Loucy (cell line): ENCODE measurements around the gene SNAI1.

Experiments
- H2AFZ ChIP-seq: fragments of 200-600 bp; sonication (generic); 2 replicates; pipeline ENCODE4 v1.6.0; 2016; ENCODE audit warnings: antibody characterized with exemption, mild to moderate bottlenecking, low read length, moderate library complexity
- H3F3A ChIP-seq: fragments of 200-600 bp; 2 replicates; pipeline ENCODE4 v1.6.0; 2016; ENCODE audit warnings: antibody characterized with exemption, low read depth, mild to moderate bottlenecking
- H3K27me3 ChIP-seq: fragments of 200-600 bp; sonication (generic); 2 replicates; pipeline ENCODE4 v1.6.1; 2014; ENCODE audit warnings: low read length, mild to moderate bottlenecking; ENCODE audit not compliant: insufficient read depth, poor library complexity, severe bottlenecking
- H3K36me3 ChIP-seq: fragments of 200-600 bp; sonication (generic); 2 replicates; pipeline ENCODE4 v1.6.1; 2016; ENCODE audit warnings: low read length; ENCODE audit not compliant: insufficient read depth
- H3K4me1 ChIP-seq: fragments of 200-600 bp; sonication (generic); 2 replicates; pipeline ENCODE4 v1.5.1; 2014; ENCODE audit warnings: low read length, mild to moderate bottlenecking; ENCODE audit not compliant: insufficient read depth, poor library complexity, severe bottlenecking
- H3K4me2 ChIP-seq: fragments of 200-600 bp; sonication (generic); 2 replicates; pipeline ENCODE4 v1.6.0; 2014; ENCODE audit warnings: antibody characterized with exemption, low read length, low read depth, mild to moderate bottlenecking; ENCODE audit not compliant: poor library complexity, severe bottlenecking
- H3K4me3 ChIP-seq: fragments of 200-600 bp; sonication (generic); 2 replicates; pipeline ENCODE4 v1.5.1; 2014; ENCODE audit warnings: low read length, mild to moderate bottlenecking, mixed read lengths; ENCODE audit not compliant: poor library complexity, severe bottlenecking
- H3K79me2 ChIP-seq: fragments of 200-600 bp; sonication (generic); 2 replicates; pipeline ENCODE4 v1.6.1; 2014; ENCODE audit warnings: low read length; ENCODE audit not compliant: insufficient read depth
- H3K9ac ChIP-seq: fragments of 200-600 bp; sonication (generic); 2 replicates; pipeline ENCODE4 v1.6.0; 2014; ENCODE audit warnings: mild to moderate bottlenecking, low read depth, low read length, moderate library complexity; ENCODE audit not compliant: poor library complexity, severe bottlenecking
- H3K9me2 ChIP-seq: fragments of 200-600 bp; sonication (generic); replicated peaks from 2 replicates; pipeline ENCODE4 v1.6.1; 2016; ENCODE audit warnings: low read depth, low read length, mixed read lengths
- H3K9me3 ChIP-seq: fragments of 200-600 bp; sonication (generic); 2 replicates; pipeline ENCODE4 v1.6.1; 2014; ENCODE audit warnings: mild to moderate bottlenecking, antibody characterized with exemption, low read length, low read depth; ENCODE audit not compliant: insufficient read depth
- H4K20me1 ChIP-seq: fragments of 200-600 bp; sonication (generic); 2 replicates; pipeline ENCODE4 v1.6.0; 2014; ENCODE audit warnings: antibody characterized with exemption, low read length, mild to moderate bottlenecking; ENCODE audit not compliant: insufficient read depth, poor library complexity, severe bottlenecking
- EZH2phosphoT487 ChIP-seq: fragments of 200-600 bp; IDR thresholded peaks from 2 replicates; pipeline ENCODE4 v1.6.1; 2018; ENCODE audit warnings: antibody characterized with exemption, mild to moderate bottlenecking, moderate library complexity, borderline replicate concordance
- TF ChIP-seq, protein P1 (sequence below): fragments of 200-600 bp; sonication (generic); conservative IDR thresholded peaks from 2 replicates; pipeline ENCODE4 v1.5.1; 2014; ENCODE audit warnings: mild to moderate bottlenecking, antibody characterized with exemption, low read length

The SNAI1 gene

DNA sequence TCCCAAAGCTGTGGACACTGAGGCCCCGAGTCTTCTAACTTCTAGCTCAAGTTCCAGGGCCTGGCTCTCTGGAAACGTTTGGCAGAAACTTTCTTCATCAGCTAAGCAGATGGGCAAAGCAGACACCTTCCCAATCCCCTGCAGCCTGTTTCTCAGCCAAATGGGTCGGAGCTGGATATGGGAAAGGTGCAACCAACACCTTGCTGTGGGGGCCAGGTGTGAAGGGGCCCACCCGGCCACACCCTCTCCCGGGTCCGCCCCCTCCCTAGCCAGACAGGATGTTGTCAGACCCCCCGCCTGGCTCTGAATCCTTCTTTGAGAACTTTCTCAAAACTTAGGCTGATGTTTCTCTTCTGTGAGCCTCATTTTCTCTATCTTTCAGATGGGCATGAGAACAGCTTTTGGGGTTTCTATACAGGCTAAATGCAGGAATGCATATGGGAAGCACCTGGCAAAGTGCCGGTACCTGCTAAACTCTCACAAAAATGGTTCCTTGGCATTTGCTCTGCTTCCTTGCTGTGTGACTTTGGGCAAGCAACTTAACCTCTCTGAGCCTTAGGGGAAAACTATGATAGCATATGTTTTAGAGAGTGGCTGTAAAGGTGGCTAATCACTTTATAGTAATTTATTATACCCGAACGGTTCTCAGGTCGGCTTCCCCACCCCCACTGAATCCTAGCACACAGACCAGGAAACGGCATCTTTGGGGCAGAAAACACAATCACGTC, 1.8 kb downstream of the SNAI1 start:
- H3F3A ChIP-seq, result no peaks in the 10 kb centered on the region
- no peak overlapping the region for H3K4me3 ChIP-seq
- H3K79me2 ChIP-seq, result no peaks in the 10 kb centered on the region
- no peak overlapping the region for H3K9ac ChIP-seq
- H3K27me3 ChIP-seq, result no peaks in the 10 kb centered on the region
- H3K36me3 ChIP-seq, result no peaks in the 10 kb centered on the region
- H3K4me2 ChIP-seq, result no peak overlapping the region
- peaks cover 4% of the 10 kb centered on the region for H3K4me1 ChIP-seq
- H2AFZ ChIP-seq, result no peak overlapping the region
- no peaks in the 10 kb centered on the region for H4K20me1 ChIP-seq
- no peaks in the 10 kb centered on the region for H3K9me3 ChIP-seq
- TF ChIP-seq EZH2phosphoT487, result no peak
- TF ChIP-seq, protein P1, sequence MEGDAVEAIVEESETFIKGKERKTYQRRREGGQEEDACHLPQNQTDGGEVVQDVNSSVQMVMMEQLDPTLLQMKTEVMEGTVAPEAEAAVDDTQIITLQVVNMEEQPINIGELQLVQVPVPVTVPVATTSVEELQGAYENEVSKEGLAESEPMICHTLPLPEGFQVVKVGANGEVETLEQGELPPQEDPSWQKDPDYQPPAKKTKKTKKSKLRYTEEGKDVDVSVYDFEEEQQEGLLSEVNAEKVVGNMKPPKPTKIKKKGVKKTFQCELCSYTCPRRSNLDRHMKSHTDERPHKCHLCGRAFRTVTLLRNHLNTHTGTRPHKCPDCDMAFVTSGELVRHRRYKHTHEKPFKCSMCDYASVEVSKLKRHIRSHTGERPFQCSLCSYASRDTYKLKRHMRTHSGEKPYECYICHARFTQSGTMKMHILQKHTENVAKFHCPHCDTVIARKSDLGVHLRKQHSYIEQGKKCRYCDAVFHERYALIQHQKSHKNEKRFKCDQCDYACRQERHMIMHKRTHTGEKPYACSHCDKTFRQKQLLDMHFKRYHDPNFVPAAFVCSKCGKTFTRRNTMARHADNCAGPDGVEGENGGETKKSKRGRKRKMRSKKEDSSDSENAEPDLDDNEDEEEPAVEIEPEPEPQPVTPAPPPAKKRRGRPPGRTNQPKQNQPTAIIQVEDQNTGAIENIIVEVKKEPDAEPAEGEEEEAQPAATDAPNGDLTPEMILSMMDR, result no peak
- H3K9me2 ChIP-seq, result no peaks in the 10 kb centered on the region

GRCh38 chr20:49985157-49985556, 2.4 kb downstream of the SNAI1 start:
- H3K9me3 ChIP-seq, result no peaks in the 10 kb centered on the region
- peaks cover 4% of the 10 kb centered on the region for H3K4me1 ChIP-seq
- no peaks in the 10 kb centered on the region for H3K9me2 ChIP-seq
- TF ChIP-seq EZH2phosphoT487, result no peak
- TF ChIP-seq, protein P1, result no peak
- no peak overlapping the region for H3K9ac ChIP-seq
- H3K4me3 ChIP-seq, result no peak overlapping the region
- no peaks in the 10 kb centered on the region for H3F3A ChIP-seq
- H3K4me2 ChIP-seq, result no peak overlapping the region
- H3K79me2 ChIP-seq, result no peaks in the 10 kb centered on the region
- H4K20me1 ChIP-seq, result no peaks in the 10 kb centered on the region
- H2AFZ ChIP-seq, result no peak overlapping the region
- no peaks in the 10 kb centered on the region for H3K27me3 ChIP-seq
- H3K36me3 ChIP-seq, result no peaks in the 10 kb centered on the region

DNA sequence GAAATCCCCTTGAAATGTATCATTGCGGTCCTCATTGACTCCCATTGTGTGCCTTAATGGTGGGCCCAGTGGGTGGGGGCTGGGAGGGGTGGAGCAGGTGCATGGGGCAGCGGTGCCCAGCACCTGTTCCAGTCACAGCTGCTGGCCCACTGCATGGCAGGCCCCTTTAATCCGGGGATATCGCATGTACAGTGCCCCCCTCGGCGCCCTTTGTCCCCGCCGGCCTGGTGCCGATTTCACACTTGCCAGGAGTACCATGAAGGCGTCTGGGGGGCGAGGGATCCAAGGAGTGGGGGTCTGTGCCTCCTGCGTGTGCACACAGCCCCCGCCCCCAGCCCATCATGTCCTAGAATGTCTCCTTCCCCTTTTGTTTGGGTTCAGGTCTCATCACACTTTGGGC, 2.8 kb downstream of the SNAI1 start:
- Histone ChIP-seq H3K4me1 (peaks cover 4% of the 10 kb centered on the region), H3K9me3 (no peaks in the 10 kb centered on the region), H3F3A (no peaks in the 10 kb centered on the region), H3K79me2 (no peaks in the 10 kb centered on the region), H3K9ac (no peak overlapping the region), H3K27me3 (no peaks in the 10 kb centered on the region), H3K4me2 (no peak overlapping the region), H2AFZ (no peak overlapping the region), H3K4me3 (no peak overlapping the region), H4K20me1 (no peaks in the 10 kb centered on the region), H3K9me2 (no peaks in the 10 kb centered on the region), H3K36me3 (no peaks in the 10 kb centered on the region)
- TF ChIP-seq, protein P1, result no peak
- no peak for TF ChIP-seq EZH2phosphoT487
